ENCODE results near the gene TRAF7. TPM values are rescaled to one million over a fixed set of nuclear protein-coding genes. Genes with fewer than 3 reads are reported as not detected.

Gene TRAF7
- total RNA-seq, 3 donors from 2014 or later = 91.5 to 104 (median 94.0) TPM

DNA sequence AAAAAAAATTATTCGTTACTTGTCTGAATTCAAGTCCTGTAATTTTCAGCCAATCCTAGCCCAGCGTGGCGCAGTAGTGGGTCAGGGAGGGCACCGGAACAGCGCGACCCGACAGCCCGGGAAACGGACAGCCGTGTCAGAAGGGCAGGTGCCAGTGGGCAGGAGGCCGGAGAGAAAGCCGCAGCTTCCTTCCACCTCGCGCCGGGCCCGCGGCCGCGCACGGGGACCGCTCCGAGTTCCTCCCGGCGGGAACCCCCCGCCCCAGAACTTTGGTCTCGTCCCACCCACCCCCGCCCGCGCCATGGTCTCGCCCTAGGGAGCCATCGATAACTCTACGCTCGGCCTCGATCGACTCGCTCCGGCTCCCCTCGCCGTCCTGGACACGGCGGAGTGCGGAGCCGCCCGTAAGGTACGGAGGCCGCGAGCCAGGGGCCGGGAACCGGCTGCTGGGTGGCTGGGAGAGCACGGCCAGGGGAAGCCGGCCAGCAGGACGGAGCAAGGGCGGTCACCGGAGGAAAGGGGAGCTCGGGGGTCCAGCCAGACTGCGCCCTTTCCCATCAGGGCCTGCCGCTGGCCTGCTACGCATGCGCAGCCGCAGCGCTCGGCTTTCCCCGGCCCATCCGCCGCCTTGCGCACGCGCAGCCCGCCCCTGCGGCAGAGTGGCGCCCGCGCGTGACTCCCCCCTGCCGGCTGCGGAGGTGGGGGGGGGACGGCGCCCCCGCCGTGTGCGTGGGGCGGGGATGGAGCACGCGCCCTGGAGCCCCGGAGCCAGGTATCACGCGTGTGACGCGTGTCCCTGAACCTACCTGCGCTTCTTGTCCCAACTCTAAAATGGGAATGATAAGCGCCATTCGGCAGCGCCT, 49.8 kb downstream of the TRAF7 start, which contains the start of gene MLST8:
TSS of gene MLST8 (plus strand) at position 351 of the 863 bp plus-strand sequence. CDS start 632 bp downstream, outside the sequence.
- H3K4me1 ChIP-seq (ENCODE audit: low read depth) = peaks cover 13% of the 10 kb centered on the region
- no peaks in the 10 kb centered on the region for H3K9me3 ChIP-seq
- intact Hi-C loops (cut with DNase I, micrococcal nuclease) = no loop called here
- TF ChIP-seq, protein P1, sequence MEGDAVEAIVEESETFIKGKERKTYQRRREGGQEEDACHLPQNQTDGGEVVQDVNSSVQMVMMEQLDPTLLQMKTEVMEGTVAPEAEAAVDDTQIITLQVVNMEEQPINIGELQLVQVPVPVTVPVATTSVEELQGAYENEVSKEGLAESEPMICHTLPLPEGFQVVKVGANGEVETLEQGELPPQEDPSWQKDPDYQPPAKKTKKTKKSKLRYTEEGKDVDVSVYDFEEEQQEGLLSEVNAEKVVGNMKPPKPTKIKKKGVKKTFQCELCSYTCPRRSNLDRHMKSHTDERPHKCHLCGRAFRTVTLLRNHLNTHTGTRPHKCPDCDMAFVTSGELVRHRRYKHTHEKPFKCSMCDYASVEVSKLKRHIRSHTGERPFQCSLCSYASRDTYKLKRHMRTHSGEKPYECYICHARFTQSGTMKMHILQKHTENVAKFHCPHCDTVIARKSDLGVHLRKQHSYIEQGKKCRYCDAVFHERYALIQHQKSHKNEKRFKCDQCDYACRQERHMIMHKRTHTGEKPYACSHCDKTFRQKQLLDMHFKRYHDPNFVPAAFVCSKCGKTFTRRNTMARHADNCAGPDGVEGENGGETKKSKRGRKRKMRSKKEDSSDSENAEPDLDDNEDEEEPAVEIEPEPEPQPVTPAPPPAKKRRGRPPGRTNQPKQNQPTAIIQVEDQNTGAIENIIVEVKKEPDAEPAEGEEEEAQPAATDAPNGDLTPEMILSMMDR (IDR thresholded peaks at IDR 0.05) = no peak
- ATAC-seq (peak; percentile 97), DNase-seq (peak; percentile 85 to 92 (median 91))
- no peaks in the 10 kb centered on the region for H3K36me3 ChIP-seq (ENCODE audit: low read depth)
- peak within 1 kb of the TSS; percentile 65 for H3K4me3 ChIP-seq

DNA sequence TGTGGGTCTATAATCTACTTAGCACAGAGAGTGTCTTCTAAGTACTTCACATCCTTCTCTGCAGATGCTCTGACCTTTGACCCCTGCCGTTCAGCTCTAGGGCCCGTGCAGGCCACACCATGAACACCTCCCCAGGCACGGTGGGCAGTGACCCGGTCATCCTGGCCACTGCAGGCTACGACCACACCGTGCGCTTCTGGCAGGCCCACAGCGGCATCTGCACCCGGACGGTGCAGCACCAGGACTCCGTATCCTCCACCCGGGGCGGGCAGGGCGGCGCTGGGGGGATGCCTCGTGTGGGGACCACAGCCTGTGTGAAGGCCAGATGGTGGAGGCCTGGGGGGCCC, 50.4 kb downstream of the TRAF7 start:
- H3K36me3 ChIP-seq (ENCODE audit: low read depth) = no peaks in the 10 kb centered on the region
- intact Hi-C loops (cut with DNase I, micrococcal nuclease) = no loop called here
- no peaks in the 10 kb centered on the region for H3K9me3 ChIP-seq
- TF ChIP-seq, protein P1 (IDR thresholded peaks at IDR 0.05) = no peak
- H3K4me3 ChIP-seq = peak overlapping the region; percentile 65
- peaks cover 13% of the 10 kb centered on the region for H3K4me1 ChIP-seq (ENCODE audit: low read depth)
- peak; percentile 24 for ATAC-seq
- peak; percentile 59 to 77 (median 59) for DNase-seq

DNA sequence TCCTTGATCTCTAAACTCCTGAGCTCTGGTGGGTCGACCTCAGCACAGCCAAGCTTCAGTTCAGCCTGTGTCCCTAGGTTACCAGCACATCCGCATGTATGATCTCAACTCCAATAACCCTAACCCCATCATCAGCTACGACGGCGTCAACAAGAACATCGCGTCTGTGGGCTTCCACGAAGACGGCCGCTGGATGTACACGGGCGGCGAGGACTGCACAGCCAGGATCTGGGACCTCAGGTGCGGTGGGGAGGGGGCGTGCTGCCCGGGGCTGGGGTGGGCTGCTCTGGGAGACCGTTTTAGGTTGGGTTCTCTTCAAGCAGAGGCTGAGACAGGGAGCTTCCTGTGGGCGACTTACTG, 50.8 kb downstream of the TRAF7 start:
- H3K9me3 ChIP-seq = no peaks in the 10 kb centered on the region
- DNase-seq = no peak
- intact Hi-C loops (cut with DNase I, micrococcal nuclease) = no loop called here
- H3K4me3 ChIP-seq = no peak overlapping the region
- no peak for ATAC-seq
- TF ChIP-seq, protein P1 (IDR thresholded peaks at IDR 0.05) = no peak
- H3K36me3 ChIP-seq (ENCODE audit: low read depth) = no peaks in the 10 kb centered on the region
- H3K4me1 ChIP-seq (ENCODE audit: low read depth) = peaks cover 13% of the 10 kb centered on the region

DNA sequence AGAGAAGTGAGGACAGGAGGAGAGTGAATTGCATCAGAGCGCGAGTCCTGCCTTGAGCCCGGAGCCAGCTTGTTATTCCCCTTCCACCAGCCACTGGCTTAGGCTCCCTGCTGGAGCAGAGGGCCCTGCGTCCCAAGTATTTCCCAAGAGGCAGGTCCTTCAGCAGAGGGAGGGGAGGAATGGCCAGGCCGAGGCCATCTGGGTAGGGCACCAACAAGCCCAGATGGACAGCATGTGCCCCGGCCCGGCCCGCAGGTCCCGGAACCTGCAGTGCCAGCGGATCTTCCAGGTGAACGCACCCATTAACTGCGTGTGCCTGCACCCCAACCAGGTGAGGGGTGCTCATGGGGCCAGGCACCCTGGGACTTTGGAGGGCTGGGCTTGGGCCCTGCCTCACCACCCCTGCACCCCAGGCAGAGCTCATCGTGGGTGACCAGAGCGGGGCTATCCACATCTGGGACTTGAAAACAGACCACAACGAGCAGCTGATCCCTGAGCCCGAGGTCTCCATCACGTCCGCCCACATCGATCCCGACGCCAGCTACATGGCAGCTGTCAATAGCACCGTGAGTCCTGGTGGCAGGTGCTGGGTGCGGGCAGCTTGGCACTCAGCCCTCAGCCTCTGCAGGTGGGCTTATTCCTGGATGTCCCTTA, 51.3 kb downstream of the TRAF7 start:
- intact Hi-C loops (cut with DNase I, micrococcal nuclease) = no loop called here
- ATAC-seq (no peak), DNase-seq (no peak)
- H3K4me1 ChIP-seq (ENCODE audit: low read depth) = peaks cover 13% of the 10 kb centered on the region
- no peaks in the 10 kb centered on the region for H3K36me3 ChIP-seq (ENCODE audit: low read depth)
- TF ChIP-seq, protein P1 (IDR thresholded peaks at IDR 0.05) = no peak
- H3K9me3 ChIP-seq = no peaks in the 10 kb centered on the region
- H3K4me3 ChIP-seq = no peak overlapping the region

DNA sequence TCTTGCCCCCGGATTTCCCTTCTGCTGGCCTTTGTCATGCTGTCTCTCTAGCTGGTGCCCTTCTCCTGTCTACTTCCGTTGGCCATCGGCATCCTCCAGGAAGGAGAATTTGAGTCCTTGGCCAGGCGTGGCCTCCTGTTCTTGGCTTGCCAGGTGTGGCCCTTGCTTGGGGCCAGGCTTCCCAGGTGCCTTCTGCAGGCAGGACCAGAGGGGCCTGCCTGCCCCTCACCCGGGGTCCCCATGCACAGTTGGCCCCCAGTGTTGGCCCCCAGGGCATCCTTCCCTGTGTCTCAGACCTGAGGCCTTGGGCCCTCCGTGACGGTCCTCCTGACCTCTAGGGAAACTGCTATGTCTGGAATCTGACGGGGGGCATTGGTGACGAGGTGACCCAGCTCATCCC, 52.3 kb downstream of the TRAF7 start:
- H3K36me3 ChIP-seq (ENCODE audit: low read depth) = no peaks in the 10 kb centered on the region
- TF ChIP-seq, protein P1 (IDR thresholded peaks at IDR 0.05) = no peak
- no peak overlapping the region for H3K4me3 ChIP-seq
- ATAC-seq (no peak), DNase-seq (no peak)
- intact Hi-C loops (cut with DNase I, micrococcal nuclease) = no loop called here
- H3K4me1 ChIP-seq (ENCODE audit: low read depth) = peaks cover 21% of the 10 kb centered on the region
- H3K9me3 ChIP-seq = no peaks in the 10 kb centered on the region

Measured in mucosa of descending colon (tissue), 3 donors.